Measurements from ENCODE around the gene MOGAT3.

- TF ChIP-seq CTCF (IDR thresholded peaks at IDR 0.05) (no peak), POLR2AphosphoS5 (IDR thresholded peaks at IDR 0.05) (no peak), POLR2A (IDR thresholded peaks at IDR 0.05) (no peak)
Measured at GRCh38 chr7:101156866-101157589, 43.8 kb downstream of the MOGAT3 start.

Measured in gastroesophageal sphincter (tissue), 3 donors.